22Rv1 (cell line): ENCODE data around the gene ST3GAL3.

Experiments
- ZFX ChIP-seq: fragments of 450-650 bp; IDR thresholded peaks from 2 replicates; pipeline ENCODE4 v1.6.1; 2017; ENCODE audit warnings: antibody characterized with exemption, borderline replicate concordance
- TF ChIP-seq, protein P1 (sequence below): fragments of 450-650 bp; IDR thresholded peaks from 2 replicates; pipeline ENCODE4 v1.5.1; 2017; ENCODE audit warnings: mild to moderate bottlenecking

GRCh38 chr1:43805340-43805739 lies 98.0 kb downstream of the ST3GAL3 start:
- TF ChIP-seq, protein P1, sequence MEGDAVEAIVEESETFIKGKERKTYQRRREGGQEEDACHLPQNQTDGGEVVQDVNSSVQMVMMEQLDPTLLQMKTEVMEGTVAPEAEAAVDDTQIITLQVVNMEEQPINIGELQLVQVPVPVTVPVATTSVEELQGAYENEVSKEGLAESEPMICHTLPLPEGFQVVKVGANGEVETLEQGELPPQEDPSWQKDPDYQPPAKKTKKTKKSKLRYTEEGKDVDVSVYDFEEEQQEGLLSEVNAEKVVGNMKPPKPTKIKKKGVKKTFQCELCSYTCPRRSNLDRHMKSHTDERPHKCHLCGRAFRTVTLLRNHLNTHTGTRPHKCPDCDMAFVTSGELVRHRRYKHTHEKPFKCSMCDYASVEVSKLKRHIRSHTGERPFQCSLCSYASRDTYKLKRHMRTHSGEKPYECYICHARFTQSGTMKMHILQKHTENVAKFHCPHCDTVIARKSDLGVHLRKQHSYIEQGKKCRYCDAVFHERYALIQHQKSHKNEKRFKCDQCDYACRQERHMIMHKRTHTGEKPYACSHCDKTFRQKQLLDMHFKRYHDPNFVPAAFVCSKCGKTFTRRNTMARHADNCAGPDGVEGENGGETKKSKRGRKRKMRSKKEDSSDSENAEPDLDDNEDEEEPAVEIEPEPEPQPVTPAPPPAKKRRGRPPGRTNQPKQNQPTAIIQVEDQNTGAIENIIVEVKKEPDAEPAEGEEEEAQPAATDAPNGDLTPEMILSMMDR: no peak
- TF ChIP-seq ZFX: no peak
